Skin of body (tissue), 2 donors: ENCODE measurements around the gene DMAC2L. TPM values are rescaled to one million over a fixed set of nuclear protein-coding genes. Genes with fewer than 3 reads are reported as not detected.
"Not testable (repeated sequence)": the region's sequence is repeated elsewhere in the genome, so short reads cannot be mapped to it uniquely, and the experiment has no call there.

Source experiments
- DNase-seq: peaks from one replicate; lab custom pipeline; 2025; lab: John Stamatoyannopoulos, UW
- total RNA-seq: library from RNA; depleted of rRNA; stranded (reverse); fragments of >200 nt; gene quantifications from one replicate; pipeline ENCODE4 v1.2.3, GENCODE V29; 2014

Gene DMAC2L
- total RNA-seq = 6.7 TPM

- peak; percentile 93 for DNase-seq
Measured at GRCh38 chr14:50311972-50312733, at the start of gene DMAC2L, which contains the start of gene L2HGDH. Gene DMAC2L, plus strand, starts transcription at chr14:50312324. Its CDS starts 9,164 bp downstream, at chr14:50321488. Gene L2HGDH, minus strand, starts transcription at chr14:50312229. Its CDS starts 79 bp downstream, at chr14:50312150.

- no peak for DNase-seq
Measured at GRCh38 chr14:50262865-50263264, 49.3 kb upstream of the DMAC2L start.

- DNase-seq = no peak
Measured at GRCh38 chr14:50263321-50263720, 48.8 kb upstream of the DMAC2L start.

GRCh38 chr14:50265029-50265428 is 47.1 kb upstream of the DMAC2L start:
- DNase-seq = no peak

- DNase-seq = no peak
Measured at GRCh38 chr14:50270932-50271331, 41.2 kb upstream of the DMAC2L start.

- DNase-seq = no peak
Measured at GRCh38 chr14:50272498-50272897, 39.6 kb upstream of the DMAC2L start.

- no peak for DNase-seq
Measured at GRCh38 chr14:50285861-50286260, 26.3 kb upstream of the DMAC2L start.

- no peak for DNase-seq
Measured at GRCh38 chr14:50288146-50288545, 24.0 kb upstream of the DMAC2L start.

GRCh38 chr14:50290306-50290705 is 21.8 kb upstream of the DMAC2L start:
- no peak for DNase-seq

GRCh38 chr14:50299585-50299984 is 12.5 kb upstream of the DMAC2L start:
- DNase-seq = no peak

GRCh38 chr14:50301914-50302313 is 10.2 kb upstream of the DMAC2L start:
- DNase-seq = no peak

- DNase-seq = no peak
Measured at GRCh38 chr14:50303744-50304471, 8.2 kb upstream of the DMAC2L start.

- no peak for DNase-seq
Measured at GRCh38 chr14:50308363-50308915, 3.7 kb upstream of the DMAC2L start.

- DNase-seq = no peak
Measured at GRCh38 chr14:50310445-50310844, 1.7 kb upstream of the DMAC2L start.

- DNase-seq = peak; percentile 36
Measured at GRCh38 chr14:50311337-50311971, 670 bp upstream of the DMAC2L start.

- DNase-seq = no peak
Measured at GRCh38 chr14:50312734-50313054, 570 bp downstream of the DMAC2L start.

- DNase-seq = not testable (repeated sequence)
Measured at GRCh38 chr14:50314098-50314497, 2.0 kb downstream of the DMAC2L start.

GRCh38 chr14:50318031-50318626 is 6.0 kb downstream of the DMAC2L start:
- DNase-seq = peak; percentile 63

- no peak for DNase-seq
Measured at GRCh38 chr14:50319293-50319692, 7.2 kb downstream of the DMAC2L start.

- DNase-seq = no peak
Measured at GRCh38 chr14:50319721-50320120, 7.6 kb downstream of the DMAC2L start.

GRCh38 chr14:50320283-50320682 is 8.2 kb downstream of the DMAC2L start:
- DNase-seq = no peak
